NCI-H2196 treated with DMSO at 0.1 percent for 48 hours (cell line): ENCODE measurements around the gene FTCD.
"Not testable (repeated sequence)": the region's sequence is repeated elsewhere in the genome, so short reads cannot be mapped to it uniquely, and the experiment has no call there.

ENCODE experiments used
- DNase-seq: peaks from one replicate; lab custom pipeline; 2025; ENCODE audit not compliant: unreplicated experiment; lab: John Stamatoyannopoulos, UW

The FTCD gene

GRCh38 chr21:46155514-46156377 is at the start of gene FTCD:
Gene FTCD (minus strand): TSS chr21:46155579. CDS start chr21:46155523, 56 bp downstream.
- no peak for DNase-seq

- DNase-seq, result no peak
These were observed 49.8 kb upstream of the FTCD start for GRCh38 chr21:46205166-46205565.

- DNase-seq, result no peak
These were observed 47.8 kb upstream of the FTCD start for GRCh38 chr21:46203203-46203600.

- DNase-seq, result no peak
These were observed 47.3 kb upstream of the FTCD start for GRCh38 chr21:46202592-46203202.

GRCh38 chr21:46200877-46201803 is 45.8 kb upstream of the FTCD start:
- DNase-seq, result not testable (repeated sequence)

GRCh38 chr21:46199436-46200373 is 44.3 kb upstream of the FTCD start:
- no peak for DNase-seq

- no peak for DNase-seq
These were observed 41.4 kb upstream of the FTCD start for GRCh38 chr21:46196733-46197132.

- DNase-seq, result no peak
These were observed 40.3 kb upstream of the FTCD start for GRCh38 chr21:46195595-46196195.

GRCh38 chr21:46194374-46195334 is 39.3 kb upstream of the FTCD start:
- DNase-seq, result no peak

GRCh38 chr21:46193829-46194373 is 38.5 kb upstream of the FTCD start:
- DNase-seq, result no peak

GRCh38 chr21:46191686-46192575 is 36.6 kb upstream of the FTCD start:
- no peak for DNase-seq

- no peak for DNase-seq
These were observed 35.9 kb upstream of the FTCD start for GRCh38 chr21:46191257-46191685.

- DNase-seq, result no peak
These were observed 35.2 kb upstream of the FTCD start for GRCh38 chr21:46190491-46191131.

- no peak for DNase-seq
These were observed 34.6 kb upstream of the FTCD start for GRCh38 chr21:46189959-46190490.

GRCh38 chr21:46189213-46189958 is 34.0 kb upstream of the FTCD start:
- DNase-seq, result no peak
